ENCODE results near the gene TTYH2. TPM values are rescaled to one million over a fixed set of nuclear protein-coding genes. Genes with fewer than 3 reads are reported as not detected.
A peak's percentile ranks its signal among the peaks of the same experiment; 100 is the strongest.

The TTYH2 gene
- total and polyA plus RNA-seq, 10 donors: 2.7 to 22.7 (median 17.7) TPM

DNA sequence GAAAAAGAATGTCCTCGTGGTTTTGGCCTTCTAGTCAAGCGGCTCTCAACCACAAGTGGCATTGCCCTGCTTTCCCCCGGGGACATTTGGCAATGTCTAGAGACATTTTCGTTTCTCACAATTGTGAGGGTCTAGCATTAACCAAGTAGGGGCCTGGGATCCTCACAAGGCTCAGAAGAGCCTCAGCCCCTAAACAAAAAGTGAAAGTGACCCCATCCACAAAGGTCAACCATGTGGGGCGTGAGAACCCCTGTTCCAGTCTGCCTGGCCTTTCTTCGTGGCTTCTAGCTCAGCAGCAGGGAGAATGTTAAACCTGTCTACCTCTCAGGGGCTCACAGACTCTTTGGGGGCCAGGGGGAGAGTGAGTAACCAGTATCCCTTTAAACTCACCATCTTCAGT, 14.7 kb upstream of the TTYH2 start:
- no peaks in the 10 kb centered on the region for H3K36me3 ChIP-seq
- DNase-seq: no peak
- no peaks in the 10 kb centered on the region for H3K9me3 ChIP-seq
- no peak overlapping the region for H3K27ac ChIP-seq
- TF ChIP-seq, protein P1, sequence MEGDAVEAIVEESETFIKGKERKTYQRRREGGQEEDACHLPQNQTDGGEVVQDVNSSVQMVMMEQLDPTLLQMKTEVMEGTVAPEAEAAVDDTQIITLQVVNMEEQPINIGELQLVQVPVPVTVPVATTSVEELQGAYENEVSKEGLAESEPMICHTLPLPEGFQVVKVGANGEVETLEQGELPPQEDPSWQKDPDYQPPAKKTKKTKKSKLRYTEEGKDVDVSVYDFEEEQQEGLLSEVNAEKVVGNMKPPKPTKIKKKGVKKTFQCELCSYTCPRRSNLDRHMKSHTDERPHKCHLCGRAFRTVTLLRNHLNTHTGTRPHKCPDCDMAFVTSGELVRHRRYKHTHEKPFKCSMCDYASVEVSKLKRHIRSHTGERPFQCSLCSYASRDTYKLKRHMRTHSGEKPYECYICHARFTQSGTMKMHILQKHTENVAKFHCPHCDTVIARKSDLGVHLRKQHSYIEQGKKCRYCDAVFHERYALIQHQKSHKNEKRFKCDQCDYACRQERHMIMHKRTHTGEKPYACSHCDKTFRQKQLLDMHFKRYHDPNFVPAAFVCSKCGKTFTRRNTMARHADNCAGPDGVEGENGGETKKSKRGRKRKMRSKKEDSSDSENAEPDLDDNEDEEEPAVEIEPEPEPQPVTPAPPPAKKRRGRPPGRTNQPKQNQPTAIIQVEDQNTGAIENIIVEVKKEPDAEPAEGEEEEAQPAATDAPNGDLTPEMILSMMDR (IDR thresholded peaks at IDR 0.05 in 8 of 11, conservative IDR thresholded peaks at IDR 0.05 in 3 of 11): no peak
- TF ChIP-seq POLR2AphosphoS5 (IDR thresholded peaks at IDR 0.05) (no peak), POLR2A (IDR thresholded peaks at IDR 0.05) (no peak)
- peaks cover 0 to 83% (median 17%) of the 10 kb centered on the region in 7 donors for H3K27me3 ChIP-seq (replicated peaks in 1 of 7)
- intact Hi-C loops (cut with DNase I; ENCODE audit: low total_unique reads): no loop called here
- peaks cover 10 to 38% (median 27%) of the 10 kb centered on the region in 6 donors for H3K4me1 ChIP-seq
- WGBS, 5 donors: 51 to 65% (median 55%) methylated on average over 6 of the region's 6 CpGs
- no peak overlapping the region for H3K4me3 ChIP-seq

DNA sequence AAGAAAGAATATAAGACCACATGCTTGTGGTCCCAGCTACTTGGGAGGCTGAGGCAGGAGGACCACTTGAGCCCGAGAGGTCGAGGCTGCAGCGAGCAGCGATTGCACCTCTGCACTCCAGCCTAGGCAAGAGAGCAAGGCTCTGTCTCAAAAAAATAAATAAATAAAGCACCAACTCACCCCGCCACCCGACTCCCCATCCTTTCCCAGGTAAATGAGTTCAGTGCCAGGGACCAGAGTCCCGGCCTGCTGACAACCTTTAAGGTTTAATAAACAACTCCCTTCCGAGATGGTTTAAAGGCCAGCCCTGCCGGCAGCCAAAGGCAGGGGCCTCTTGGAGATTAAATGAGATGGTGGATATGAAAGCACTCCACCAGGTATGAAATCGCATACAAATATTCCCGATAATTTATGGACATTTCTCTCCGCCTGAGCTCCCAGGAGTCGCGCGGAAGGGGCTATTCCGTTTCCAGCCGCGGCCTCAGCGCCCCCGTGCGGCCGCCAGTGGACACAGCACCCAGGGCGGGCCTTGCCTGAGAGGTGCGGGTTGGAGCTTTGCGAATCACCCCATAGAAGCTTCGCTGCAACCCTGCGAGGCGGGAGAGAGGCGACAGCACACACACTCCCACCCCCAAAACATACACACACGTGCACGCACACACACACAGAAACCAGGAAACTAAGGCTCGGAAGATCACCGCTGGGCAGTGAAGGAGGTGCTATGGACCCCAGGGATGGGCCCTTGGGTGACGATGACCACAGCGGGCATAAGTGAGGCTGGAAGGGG, 13.9 kb upstream of the TTYH2 start:
- Histone ChIP-seq H3K4me1 (peaks cover 13 to 46% (median 33%) of the 10 kb centered on the region in 6 donors), H3K9me3 (no peaks in the 10 kb centered on the region), H3K27me3 (replicated peaks in 1 of 7) (peaks cover 0 to 76% (median 17%) of the 10 kb centered on the region in 7 donors), H3K27ac (no peak overlapping the region), H3K36me3 (peaks cover 0 to 4% (median under 1%) of the 10 kb centered on the region in 6 donors), H3K4me3 (peak overlapping the region in 1 of 8 donors; percentile 41)
- intact Hi-C loops (cut with DNase I; ENCODE audit: low total_unique reads): no loop called here
- peak in 2 of 3 donors; percentile 10 to 63 for TF ChIP-seq POLR2AphosphoS5 (IDR thresholded peaks at IDR 0.05)
- TF ChIP-seq, protein P1 (IDR thresholded peaks at IDR 0.05 in 8 of 11, conservative IDR thresholded peaks at IDR 0.05 in 3 of 11): peak; percentile 71 to 98 (median 95)
- TF ChIP-seq POLR2A (IDR thresholded peaks at IDR 0.05): no peak
- peak; percentile 92 for DNase-seq
- WGBS, 5 donors: 23 to 38% (median 29%) methylated on average over 19 to 35 of the region's 35 CpGs

DNA sequence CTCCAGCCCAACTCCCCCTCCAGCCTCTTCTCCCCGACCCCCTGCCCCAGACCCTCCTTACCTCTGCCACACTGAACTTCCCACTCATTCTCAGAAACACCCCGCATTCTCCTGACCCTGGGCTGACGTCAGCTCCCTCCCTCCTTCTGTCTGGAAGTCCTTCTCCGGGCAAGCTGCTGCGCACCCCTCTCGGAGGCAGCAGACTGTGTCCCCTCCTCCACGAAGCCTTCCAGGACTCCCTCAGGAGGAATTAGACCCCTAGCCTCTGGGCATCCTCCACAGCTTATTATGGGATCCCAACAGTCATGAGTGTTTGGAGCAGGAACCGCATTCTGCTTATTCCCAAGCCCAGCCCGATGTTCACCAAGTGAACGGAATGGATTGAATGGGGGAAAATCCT, 13.3 kb upstream of the TTYH2 start:
- Histone ChIP-seq H3K4me1 (peaks cover 19 to 52% (median 39%) of the 10 kb centered on the region in 6 donors), H3K27me3 (replicated peaks in 1 of 7) (peaks cover 0 to 70% (median 17%) of the 10 kb centered on the region in 7 donors), H3K36me3 (peaks cover 0 to 10% (median 5%) of the 10 kb centered on the region in 6 donors), H3K4me3 (peak overlapping the region in 1 of 8 donors; percentile 41), H3K27ac (peak overlapping the region in 1 of 8 donors; percentile 33), H3K9me3 (no peaks in the 10 kb centered on the region)
- TF ChIP-seq, protein P1 (IDR thresholded peaks at IDR 0.05 in 8 of 11, conservative IDR thresholded peaks at IDR 0.05 in 3 of 11): no peak
- no peak for TF ChIP-seq POLR2A (IDR thresholded peaks at IDR 0.05)
- TF ChIP-seq POLR2AphosphoS5 (IDR thresholded peaks at IDR 0.05): no peak
- no peak for DNase-seq
- intact Hi-C loops (cut with DNase I; ENCODE audit: low total_unique reads): no loop called here
- WGBS, 5 donors: 57 to 72% (median 67%) methylated on average over 9 to 10 of the region's 10 CpGs

DNA sequence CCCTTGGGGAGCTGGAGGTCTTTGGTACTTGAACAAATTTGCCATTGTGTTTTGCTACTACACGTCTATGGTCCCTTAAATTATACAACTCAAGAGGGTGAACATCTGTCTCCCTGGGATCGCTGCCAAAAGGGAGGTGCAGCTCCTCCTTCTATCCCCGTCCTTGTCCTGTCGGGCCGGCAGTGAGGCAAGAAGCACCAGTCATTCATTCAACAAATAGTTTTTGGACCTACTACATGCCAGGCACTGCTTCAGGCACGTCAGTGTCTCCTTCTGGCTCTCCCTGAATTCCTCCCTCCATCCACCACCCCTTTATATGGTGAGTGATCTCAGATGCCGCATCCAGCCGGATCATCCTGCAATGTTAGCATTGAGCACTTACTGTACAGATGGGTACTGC, 12.1 kb upstream of the TTYH2 start:
- no peak for DNase-seq
- 51 to 69% (median 55%) methylated on average over 8 of the region's 8 CpGs for WGBS, 5 donors
- no peak overlapping the region for H3K4me3 ChIP-seq
- TF ChIP-seq, protein P1 (IDR thresholded peaks at IDR 0.05 in 8 of 11, conservative IDR thresholded peaks at IDR 0.05 in 3 of 11): no peak
- H3K9me3 ChIP-seq: no peaks in the 10 kb centered on the region
- intact Hi-C loops (cut with DNase I; ENCODE audit: low total_unique reads): no loop called here
- H3K27me3 ChIP-seq (replicated peaks in 1 of 7): peaks cover 0 to 58% (median 8%) of the 10 kb centered on the region in 7 donors
- peaks cover 29 to 63% (median 51%) of the 10 kb centered on the region in 6 donors for H3K4me1 ChIP-seq
- peak overlapping the region in 1 of 8 donors; percentile 33 for H3K27ac ChIP-seq
- H3K36me3 ChIP-seq: peaks cover 0 to 21% (median 15%) of the 10 kb centered on the region in 6 donors
